D721Med (cell line): Measurements from ENCODE around the gene IGSF22.
"Not testable (repeated sequence)": the region's sequence is repeated elsewhere in the genome, so short reads cannot be mapped to it uniquely, and the experiment has no call there.

ENCODE experiments used
- DNase-seq: peaks from one replicate; pipeline ENCODE4 v3.0.0; 2011; ENCODE audit warnings: low spot score; ENCODE audit not compliant: insufficient read length
- FAIRE-seq: peaks from 2 replicates; lab custom pipeline; 2011; peaks lifted over from hg19 to GRCh38; lab: Jason Lieb, UNC
- CTCF ChIP-seq: IDR thresholded peaks from 2 replicates; pipeline ENCODE4 v1.5.1; 2012; ENCODE audit warnings: mild to moderate bottlenecking, control low read depth; ENCODE audit not compliant: insufficient read depth; ENCODE audit errors: missing control alignments

IGSF22 gene

DNA sequence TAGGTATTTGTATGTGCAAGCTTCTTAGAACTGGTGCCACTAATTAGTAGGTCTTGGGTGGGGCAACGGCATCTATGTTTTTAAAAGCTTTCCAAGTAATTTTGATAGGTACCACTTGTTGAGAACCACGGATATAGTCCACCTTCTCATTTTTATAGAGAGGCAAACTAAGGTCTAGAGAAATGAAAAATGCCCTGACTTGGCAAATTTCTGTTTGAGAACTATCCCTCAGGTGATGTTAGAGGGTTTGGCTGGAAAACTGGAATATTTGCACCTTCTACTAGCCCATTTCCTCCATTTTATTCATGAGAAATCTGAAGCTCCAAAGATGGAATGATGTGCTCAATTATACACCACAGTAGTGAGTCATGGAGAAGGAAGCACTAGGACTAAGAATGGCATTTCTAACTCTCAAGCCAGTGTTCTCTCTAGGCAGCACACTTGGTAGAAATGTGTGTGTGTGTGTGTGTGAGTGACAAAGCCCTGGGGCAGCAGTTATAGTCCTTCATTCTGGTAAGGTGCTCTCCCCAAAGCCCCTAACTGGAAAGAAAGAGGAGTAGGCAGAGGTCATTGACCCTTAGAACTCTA lies 29.3 kb downstream of the IGSF22 start:
- DNase-seq (no peak), FAIRE-seq (no peak)
- TF ChIP-seq CTCF = no peak

DNA sequence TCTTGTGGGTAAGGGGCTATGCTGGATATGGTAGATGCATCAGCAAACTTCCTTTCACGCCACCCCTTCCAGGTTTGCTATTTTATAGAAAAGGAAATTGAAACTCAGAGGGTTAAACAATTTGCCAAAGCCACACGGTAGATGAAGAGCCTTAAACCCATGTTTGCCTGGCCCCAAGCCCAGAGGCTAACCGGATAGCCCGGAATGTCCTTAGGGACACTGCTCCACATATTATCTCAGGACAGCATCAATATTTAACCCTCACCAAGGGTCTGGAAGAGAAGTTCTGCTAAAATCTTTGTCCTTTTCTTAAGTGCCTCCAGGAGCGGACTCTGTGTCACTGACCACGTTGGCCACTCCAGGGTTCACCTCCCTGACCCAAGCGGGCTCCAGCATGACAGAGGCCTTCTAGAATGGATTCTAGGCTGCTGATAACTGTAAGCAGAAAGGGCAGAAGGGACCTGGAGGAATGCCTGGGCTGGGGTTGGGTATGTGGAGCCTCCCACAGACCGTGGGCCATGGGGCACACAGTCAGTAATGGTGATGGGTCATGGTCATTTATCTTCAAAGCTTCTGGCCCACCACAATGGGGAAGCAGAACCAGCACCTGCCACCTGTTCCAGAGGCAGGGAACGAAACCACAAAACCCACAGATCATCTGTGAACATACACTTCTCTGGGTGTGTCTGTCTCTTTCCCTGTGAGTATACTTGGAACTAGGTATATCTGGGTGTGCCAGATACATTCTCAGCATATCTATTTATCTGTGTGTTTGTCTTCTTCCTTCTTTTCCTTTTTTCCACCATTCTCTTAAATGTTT lies 32.8 kb downstream of the IGSF22 start:
- no peak for DNase-seq
- no peak for FAIRE-seq
- no peak for TF ChIP-seq CTCF

- not testable (repeated sequence) for FAIRE-seq, DNase-seq
Observed at GRCh38 chr11:18691467-18692140, 34.4 kb downstream of the IGSF22 start.

GRCh38 chr11:18684267-18684666 lies 41.7 kb downstream of the IGSF22 start:
- TF ChIP-seq CTCF = no peak
- FAIRE-seq (no peak), DNase-seq (no peak)

DNA sequence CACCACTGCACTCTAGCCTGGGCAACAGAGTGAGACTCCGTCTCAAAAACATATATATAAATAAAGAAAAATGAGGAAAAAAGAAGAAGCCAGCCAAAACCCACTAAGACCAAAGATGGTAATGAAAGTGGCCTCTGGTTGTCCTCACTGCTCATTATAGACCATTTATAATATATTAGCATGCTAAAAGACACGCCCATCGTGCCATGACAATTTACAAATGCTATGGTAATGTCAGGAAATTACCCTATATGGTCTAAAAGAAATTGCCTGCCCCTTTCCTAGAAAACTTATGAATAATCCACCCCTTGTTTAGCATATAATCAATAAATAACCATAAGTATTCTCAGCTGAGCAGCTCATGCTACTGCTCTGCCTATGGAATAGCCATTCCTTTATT lies 43.5 kb downstream of the IGSF22 start:
- FAIRE-seq = no peak
- TF ChIP-seq CTCF = no peak
- no peak for DNase-seq

DNA sequence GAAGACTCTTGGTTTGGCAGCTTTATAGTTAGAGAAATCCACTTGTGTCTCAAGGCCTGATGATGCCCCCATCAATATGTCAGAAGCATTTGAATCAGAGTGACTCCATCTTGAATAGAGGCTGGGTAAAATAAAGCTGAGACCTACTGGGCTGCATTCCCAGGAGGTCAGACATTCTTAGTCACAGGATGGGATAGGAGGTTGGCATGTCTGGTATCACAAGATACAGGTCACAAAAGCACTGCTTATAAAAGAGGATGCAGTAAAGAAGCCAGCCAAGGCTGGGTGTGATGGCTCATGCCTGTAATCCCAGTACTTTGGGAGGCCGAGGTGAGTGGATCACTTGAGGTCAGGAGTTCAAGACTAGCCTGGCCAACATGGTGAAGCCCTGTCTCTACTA lies 44.0 kb downstream of the IGSF22 start:
- not testable (repeated sequence) for FAIRE-seq, DNase-seq

- DNase-seq = no peak
- no peak for FAIRE-seq
- TF ChIP-seq CTCF = no peak
Observed at GRCh38 chr11:18677560-18677959, 48.4 kb downstream of the IGSF22 start.

DNA sequence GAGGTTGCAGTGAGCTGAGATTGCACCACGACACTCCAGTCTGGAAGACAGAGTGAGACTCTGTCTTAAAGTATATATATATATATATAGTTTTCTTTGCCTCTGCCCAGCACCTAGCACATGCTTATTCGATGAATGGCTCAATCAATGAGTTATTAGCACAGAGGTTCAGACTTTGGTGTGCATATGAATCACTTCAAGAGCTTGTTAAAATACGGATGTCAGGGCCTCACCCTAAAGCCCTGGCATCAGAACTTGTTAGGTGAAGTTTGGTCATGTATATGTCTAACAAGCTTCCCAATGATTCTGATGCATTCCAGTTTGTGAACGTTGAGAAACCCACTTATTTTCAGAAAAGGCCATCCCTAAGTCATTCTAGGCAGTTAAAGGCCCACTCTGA lies 49.2 kb downstream of the IGSF22 start:
- DNase-seq = no peak
- TF ChIP-seq CTCF = no peak
- FAIRE-seq = no peak

DNA sequence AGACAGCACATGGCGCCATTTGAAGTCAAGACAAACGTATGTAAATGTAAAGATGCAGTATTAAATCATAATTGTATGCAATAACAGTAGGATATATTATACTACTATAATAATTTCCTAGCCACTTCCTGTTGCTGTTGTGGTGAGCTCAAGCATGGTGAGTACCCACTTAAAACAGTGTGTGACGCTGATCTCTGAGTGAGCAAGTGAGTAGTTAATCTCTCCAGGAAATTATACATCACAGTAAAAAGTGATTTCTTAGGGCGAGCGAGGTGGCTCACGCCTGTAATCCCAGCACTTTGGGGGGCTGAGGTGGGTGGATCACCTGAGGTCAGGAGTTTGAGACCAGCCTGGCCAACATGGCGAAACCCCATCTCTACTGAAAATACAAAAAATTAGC lies 53.8 kb downstream of the IGSF22 start:
- DNase-seq, FAIRE-seq: not testable (repeated sequence)
